Brain pericyte (primary cell): ENCODE measurements around the gene EIF4EBP2.

Source experiments
- DNase-seq: peaks from one replicate; pipeline ENCODE4 v3.0.0-alpha.2; 2012; ENCODE audit warnings: low read depth, low spot score

Gene EIF4EBP2

DNA sequence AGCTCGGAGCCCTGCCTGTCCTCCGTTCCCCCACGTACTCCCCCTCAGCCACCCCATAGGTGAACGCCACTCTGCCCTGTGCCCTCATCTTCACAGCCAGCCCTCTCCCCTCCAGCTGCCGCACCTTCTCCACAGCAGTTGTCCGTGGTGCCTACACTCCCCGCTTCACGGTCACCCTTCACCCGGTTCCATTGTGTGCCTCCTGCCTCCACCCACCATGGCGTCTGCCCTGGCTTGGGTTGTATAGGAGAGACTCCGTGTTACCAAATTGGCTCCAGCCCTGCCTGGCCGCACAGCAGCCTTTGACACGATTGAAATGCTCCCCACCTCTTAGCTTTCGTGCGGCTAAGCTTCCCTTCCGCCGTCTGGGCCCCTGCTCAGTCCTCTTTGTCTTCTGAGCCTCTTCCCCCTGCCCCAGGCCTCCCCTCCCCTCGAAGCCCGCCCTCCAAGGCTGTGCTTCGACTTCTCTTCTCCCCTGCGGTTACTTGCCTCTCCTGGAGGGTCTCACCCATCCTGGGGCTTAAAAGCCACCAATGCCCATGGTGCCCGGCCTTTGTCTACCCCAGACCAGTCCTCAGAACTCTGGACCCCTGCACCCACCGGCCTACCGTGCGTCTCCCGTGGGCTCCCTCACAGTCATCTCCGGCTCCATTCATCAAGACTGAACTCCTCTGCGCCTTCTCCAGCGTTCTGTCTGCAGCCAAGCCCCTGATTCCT is 56.0 kb downstream of the EIF4EBP2 start:
- no peak for DNase-seq

DNA sequence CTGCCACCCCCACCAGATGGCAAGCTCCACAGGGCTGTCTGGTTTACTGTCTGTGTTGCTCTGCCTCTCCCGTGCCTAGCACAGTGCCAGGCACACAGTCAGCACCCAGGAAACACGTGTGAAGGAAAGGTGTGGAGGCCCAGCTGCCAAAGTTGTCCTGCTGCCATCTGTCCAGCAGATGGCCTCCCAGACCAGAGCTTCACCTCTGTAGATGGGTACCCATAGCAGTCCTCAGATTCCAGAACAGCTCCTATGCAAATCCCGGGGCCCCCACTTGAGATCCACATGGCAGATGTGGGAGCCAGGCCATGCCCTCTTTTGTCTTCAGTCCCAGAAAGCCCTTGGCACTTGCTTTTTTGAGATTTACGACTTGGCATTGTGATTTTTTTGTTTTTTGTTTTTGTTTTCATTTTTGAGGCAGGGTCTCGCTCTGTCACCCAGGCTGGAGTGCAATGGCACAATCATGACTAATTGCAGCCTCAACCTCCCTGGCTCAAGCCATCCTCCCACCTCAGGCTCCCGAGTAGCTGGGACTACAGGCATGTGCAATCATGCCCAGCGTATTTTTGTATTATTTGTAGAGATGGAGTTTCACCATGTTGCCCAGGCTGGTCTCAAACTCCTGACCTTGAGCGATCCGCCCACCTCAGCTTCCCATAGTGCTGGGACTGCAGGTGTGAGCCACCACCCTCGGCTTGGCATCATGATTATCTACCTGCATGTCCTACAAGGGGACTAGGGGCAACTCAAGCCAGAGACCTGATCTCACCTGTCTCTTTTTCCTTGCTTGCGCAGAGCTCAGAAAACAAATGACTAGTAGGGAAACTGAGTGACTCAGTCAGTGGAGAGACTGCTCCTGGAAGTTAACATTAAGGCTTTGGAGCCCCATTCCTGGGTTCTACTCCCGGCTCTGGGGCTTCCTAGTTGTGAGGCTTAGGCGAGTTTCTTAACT is 57.7 kb downstream of the EIF4EBP2 start:
- DNase-seq: no peak

DNA sequence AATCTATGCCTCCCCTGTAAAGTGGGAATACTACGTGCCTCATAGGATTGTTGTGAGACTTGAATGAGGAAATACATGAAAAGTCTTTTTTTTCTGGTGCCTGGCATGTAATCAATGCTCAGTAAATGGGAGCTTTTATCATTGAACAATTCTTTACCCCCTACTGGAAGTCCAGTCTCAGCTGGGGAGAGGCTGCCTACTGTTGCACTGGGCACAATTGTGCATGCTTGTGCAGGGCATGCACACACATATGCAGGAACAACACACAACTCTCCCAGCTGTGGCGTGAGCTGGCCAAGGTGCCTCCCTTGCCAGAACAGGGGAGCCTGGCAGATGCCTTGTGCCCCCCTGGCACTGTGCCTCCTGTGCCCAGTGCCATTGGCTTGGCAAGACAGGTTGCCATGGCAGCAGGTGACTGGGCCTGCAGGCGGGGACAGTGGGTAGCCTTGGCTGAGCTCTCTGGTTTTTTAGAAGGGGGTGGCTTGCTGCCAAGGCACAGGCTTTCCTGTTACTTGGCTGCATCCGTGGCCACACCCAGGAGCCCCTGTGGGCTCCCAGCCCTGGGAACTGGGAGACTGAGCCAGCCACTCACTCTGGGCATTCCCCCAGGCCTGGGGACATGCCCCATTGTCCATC is 58.5 kb downstream of the EIF4EBP2 start:
- DNase-seq: no peak

DNA sequence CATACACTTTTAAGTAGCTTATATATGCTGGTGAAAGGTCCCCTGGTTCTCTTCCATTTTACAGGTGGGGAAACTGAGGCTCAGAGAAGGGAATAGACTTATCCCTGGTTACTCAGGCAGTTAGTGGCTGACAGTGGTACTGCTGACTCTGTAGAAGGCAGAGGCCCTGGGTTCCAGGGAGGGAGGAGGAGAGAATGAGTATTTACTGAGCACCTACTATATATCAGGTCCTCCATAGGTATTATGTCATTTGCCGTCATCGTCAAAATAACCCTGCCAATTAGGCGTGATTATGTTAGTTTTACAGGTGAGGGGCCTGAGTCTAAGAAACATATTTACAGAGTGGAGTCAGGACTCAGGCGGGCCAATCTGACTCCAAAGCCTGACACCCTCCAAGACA is 61.3 kb downstream of the EIF4EBP2 start:
- DNase-seq: no peak

DNA sequence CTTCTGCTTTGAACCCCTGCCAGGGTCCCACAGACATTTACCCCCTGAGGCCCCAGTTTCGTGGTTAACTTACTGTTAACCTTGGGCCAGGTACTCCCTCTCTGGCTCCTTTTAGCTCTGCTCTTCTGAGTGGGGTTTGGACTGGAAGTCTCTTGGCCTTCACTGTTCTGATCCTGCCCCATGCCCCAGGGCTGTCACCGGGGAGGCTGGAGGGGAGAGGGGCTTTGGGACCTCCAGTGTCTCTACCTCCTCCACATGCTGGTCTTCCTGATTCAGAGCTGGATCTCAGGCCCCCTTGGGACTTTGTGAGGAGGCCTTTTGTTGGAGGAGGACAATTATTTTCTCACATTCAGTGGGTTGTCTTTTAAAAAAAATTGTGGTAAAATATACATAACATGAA is 61.9 kb downstream of the EIF4EBP2 start:
- no peak for DNase-seq

DNA sequence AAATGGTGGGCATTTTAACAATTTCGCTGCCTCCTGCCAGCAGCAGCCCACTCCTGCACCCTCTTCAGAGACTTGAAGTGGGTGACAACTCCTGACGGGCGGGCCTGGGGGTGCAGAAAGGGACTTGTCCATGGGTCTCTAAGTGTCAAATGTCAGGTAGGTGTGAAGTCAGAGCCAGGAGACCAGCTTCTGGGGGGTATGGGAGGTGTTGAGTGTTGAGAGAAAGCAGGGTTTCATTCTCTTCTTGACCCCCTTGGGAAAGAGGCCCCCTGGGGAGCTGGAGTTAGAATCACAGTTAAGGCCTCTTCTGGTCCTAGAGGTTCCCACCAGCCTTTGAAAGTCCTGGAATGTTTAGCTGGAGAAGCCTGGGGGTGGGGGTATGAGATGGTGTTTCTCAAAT is 63.0 kb downstream of the EIF4EBP2 start:
- no peak for DNase-seq

DNA sequence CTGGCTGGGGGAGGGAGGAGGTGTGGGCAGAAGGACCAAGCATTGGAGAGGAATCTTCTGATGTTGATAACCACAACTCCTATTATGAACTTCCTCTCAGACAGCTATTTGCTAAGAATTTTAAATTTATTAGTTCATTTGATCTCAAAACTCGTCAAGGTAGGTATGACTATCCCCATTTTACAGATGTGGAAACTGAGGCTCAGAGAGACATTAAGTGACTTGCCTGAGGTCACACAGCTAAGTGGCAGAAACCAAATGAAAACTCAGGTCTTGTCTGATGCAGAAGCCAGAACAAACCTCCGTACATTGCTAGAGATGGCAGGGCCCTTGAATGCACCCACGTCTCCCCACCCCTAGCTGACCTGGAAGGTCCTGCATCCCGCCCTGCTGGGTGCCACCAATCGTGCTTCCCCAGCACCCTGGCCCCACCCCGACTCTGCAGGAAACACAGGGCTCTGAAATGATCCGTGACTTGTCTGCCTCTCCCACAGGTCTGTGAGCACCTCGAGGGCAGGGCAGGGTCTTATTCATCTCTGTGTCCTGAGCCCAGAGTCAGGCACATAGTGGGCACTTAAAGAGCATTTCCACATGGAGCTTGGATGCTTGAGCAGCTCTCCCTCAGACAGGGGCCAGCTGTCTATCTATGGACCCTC is 69.0 kb downstream of the EIF4EBP2 start:
- DNase-seq: no peak

DNA sequence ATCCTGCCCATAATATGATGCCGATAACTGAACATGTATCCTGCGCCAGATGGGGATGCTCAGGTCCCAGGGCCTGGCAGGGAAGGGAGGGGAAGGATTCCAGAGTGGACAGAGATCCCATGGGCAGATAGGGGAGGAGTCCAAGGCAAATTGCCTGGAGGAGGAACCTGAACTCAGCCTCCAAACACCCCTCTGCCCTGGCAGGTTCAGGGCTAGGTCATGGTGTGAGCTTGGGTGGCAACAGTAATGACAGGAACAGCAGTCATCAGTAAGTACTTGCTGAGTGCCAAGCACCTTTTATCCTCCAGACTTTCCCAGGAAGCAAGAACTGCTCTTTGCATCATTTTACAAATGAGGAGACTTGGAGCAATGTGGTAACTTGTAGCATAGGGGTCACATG is 70.8 kb downstream of the EIF4EBP2 start:
- DNase-seq: no peak

DNA sequence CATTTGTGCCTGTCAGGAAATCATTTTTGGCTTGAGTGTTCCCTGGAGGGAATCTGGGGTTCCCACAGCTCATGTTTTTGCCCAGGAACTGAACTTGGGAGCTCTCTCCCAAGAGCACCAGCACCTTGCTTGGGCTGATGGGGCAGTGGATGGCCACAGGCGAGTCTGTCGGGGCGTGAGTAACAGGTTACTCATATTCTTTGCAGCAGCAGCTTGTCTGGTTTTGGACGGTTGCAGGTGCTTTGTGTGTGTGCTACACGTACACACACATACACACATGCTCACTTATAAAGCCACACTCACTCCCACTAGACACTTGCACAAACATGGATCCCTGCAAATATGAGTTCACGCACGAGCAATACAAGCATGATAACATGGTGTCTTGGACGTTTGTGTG is 71.7 kb downstream of the EIF4EBP2 start:
- no peak for DNase-seq

DNA sequence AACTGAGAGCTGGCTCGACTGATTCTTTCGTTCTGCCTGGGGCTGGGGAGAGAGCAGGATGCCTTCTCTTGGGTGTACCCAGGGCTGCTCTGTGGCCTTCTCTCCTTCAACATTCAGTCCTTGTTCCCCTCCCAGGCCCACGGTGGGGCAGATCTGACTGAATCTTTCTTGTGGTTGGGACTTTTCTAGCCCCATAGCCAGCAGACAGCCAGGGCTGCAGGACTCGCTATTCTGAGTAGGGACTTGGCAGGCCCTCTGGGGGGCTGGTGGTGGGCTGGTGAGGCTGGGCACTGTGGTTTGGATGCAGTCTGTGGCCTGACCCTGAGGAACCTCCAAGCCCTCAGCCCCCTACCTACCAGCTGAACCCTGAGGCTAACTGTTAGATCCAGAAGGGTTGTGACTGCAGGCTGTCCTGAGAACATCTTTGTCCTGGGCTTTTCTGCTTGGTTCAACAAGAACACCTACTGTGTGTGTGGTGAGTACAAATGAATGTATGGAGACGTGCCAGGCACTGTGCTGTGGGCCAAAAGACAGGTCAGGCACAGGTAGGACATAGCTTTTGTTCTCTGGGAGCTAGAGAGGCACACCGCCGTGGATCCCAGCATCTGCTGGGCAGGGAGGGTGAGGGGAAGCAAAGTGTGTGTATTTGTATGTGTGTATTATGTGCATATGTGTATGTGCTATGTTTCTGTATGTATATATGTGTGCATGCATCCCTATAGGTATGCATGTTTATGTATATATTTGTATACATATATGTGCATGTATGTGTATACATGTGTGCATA is 72.5 kb downstream of the EIF4EBP2 start:
- no peak for DNase-seq

DNA sequence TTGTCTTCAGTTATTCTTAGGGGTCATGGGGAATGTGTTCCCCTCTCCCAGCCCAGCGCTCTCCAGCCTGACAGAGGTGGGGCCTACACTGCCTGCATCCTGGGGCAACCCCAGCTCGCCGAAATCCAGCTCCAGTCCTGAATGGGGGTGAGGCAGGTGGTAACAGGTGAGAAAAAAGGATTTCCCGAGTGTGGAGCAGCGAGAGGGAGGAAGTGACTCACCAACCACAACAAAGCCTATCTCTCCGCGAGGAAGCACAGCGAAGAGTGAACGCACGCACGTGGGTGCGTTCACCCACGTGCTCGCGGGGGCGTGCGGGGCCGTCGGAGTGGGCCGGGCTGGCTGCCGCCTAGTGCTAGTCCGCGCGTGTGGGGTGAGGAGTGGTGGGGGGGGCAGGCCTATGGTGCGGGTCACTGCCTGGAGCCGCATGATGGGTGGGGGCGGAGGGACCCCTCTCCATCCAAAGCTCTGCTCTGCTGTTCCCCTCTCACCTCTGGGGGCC is 73.8 kb downstream of the EIF4EBP2 start:
- DNase-seq: no peak
